HG03457 (cell line): ENCODE measurements around the gene ZMYND15.
"Not testable (repeated sequence)": the region's sequence is repeated elsewhere in the genome, so short reads cannot be mapped to it uniquely, and the experiment has no call there.

Source experiments
- ATAC-seq: cut with Tn5 transposase; IDR thresholded peaks from one replicate; pipeline ENCODE4 v1.9.1; 2021; ENCODE audit warnings: moderate number of reproducible peaks; ENCODE audit not compliant: unreplicated experiment

Gene ZMYND15, protein sequence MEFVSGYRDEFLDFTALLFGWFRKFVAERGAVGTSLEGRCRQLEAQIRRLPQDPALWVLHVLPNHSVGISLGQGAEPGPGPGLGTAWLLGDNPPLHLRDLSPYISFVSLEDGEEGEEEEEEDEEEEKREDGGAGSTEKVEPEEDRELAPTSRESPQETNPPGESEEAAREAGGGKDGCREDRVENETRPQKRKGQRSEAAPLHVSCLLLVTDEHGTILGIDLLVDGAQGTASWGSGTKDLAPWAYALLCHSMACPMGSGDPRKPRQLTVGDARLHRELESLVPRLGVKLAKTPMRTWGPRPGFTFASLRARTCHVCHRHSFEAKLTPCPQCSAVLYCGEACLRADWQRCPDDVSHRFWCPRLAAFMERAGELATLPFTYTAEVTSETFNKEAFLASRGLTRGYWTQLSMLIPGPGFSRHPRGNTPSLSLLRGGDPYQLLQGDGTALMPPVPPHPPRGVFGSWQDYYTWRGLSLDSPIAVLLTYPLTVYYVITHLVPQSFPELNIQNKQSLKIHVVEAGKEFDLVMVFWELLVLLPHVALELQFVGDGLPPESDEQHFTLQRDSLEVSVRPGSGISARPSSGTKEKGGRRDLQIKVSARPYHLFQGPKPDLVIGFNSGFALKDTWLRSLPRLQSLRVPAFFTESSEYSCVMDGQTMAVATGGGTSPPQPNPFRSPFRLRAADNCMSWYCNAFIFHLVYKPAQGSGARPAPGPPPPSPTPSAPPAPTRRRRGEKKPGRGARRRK

DNA sequence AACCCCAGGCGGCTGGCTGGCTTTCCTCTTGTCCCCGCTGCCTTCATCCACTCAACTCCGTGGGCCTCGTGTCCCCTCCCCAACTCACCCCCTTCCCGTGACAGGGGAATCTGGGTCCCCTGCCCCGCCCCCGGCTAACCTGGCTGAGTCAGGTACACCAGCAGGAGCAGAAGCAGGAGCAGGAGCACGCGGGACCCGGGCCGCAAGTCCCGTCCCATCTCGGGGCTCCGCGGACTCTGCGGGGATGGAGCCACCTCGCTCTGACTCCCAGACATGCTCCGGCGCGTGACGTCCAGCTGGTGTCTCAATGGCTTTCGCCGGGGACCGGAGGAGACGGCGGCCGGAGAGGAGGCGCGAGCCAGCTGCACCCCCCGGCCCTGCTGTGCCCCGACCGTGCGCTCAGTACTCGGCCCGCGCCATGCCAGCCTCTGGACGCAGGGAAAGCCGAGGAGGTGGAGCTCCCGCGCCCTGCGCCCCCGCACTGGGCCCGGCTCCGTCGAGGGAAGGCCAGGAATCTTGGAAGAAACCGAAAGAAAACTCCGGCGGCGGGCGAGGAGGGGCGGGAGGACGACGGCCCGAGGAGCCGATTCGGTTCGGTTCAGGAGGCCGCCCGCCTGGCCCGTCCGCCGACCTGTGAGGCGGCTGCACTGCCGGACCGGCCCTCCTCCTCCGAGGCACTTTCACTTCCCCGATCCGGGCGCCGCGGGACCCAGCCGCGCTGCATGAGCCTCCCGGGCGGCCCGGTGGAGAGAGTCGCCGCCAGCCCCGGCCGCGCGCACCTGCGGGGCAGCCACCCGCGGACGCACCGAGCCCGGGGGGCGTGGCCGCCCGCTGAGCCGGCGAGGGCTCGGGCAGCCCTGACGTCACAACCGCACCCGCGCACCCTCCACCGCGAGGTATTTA lies at the start of gene ZMYND15, which contains the start of gene CXCL16:
TSS of gene ZMYND15 (plus strand) at position 712 of the 903 bp plus-strand sequence. CDS start 716 bp downstream, outside the sequence.
TSS of gene CXCL16 (minus strand) at position 807 of the 903 bp plus-strand sequence. CDS start at position 218, 589 bp downstream.
- ATAC-seq: no peak

DNA sequence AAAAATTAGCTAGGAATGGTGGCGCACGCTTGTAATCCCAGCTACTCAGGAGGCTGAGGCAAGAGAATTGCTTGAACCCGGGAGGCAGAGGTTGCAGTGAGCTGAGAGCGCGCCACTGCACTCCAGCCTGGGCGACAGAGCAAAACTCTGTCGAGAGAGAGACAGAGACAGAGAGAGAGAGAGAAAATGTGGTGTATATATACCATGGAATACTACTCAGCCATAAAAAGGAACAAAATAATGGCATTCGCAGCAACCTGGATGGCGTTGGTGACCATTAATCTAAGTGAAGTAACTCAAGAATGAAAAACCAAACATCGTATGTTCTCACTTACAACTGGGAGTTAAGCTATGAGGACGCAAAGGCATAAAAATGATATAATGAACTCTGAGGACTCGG lies 49.8 kb upstream of the ZMYND15 start:
- not testable (repeated sequence) for ATAC-seq

DNA sequence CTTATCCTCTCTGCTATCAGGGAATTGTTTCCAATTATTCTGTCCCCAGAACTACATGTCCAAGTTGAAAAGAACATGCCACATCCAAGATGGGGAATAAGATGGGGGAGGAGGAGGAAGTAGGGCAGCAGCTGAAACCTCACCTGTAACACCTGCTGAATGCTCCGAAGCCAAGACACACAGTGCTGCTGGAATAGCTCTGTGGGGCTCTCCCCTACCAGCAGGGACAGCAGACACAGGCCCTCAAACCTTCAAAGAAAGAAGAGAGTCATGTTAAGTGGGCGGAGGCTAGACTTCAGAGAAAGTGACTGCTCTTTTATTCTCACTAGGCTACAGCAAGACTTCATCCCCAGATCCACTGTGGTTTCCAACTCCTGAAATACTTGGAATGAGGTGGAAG lies 48.9 kb upstream of the ZMYND15 start:
- ATAC-seq: no peak

DNA sequence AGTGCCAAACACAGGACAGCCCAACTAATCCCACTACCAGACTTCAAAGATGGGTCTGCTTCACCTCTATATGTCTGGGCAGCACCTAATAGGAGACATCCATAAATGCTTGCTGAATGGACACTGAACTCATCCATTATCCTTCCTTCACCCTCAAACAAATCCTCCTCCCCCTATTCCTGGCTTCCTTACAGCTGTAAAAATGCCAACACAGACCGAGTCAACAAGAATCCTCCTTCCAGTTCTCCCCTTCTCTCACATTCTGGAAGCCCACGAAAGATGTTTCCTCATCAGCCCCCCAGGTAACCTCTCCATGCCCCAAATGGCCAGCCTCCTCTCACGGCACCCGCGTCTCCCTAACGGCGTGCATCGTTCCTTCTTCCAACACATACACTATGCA lies 47.9 kb upstream of the ZMYND15 start:
- no peak for ATAC-seq

DNA sequence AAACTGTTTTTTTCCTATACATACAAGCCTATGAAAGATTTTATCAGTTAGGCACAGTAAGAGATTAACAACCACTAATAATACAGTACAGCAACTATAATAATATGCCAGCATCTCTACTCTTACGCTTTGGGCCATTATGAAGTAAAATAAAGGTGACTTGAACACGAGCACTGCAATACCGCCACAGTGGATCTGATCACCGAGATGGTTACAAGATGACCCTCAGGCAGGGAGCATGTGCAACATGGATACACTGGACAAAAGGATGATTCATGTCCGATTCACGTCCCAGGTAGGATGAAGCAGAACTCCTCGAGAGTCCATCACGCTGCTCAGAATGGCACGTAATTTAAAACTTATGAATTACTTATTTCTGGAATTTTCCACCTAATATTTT lies 46.2 kb upstream of the ZMYND15 start:
- no peak for ATAC-seq

DNA sequence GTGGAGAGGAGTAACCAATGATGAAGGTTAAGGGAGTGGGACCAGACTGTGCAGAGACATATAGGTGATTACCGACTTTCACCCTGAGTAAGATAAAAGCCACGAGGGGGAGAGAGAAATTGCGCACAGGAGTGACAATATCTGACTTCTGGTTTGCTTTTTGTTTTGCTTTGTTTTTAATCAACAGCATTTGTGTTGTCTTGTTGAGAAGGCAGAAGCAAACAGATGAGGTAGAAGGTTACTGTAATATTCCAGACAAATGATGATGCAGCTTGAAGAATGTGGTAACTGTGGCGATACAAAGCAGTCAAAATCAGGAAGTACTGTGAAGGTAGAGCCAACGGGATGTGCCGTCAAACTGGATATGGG lies 43.2 kb upstream of the ZMYND15 start:
- no peak for ATAC-seq

DNA sequence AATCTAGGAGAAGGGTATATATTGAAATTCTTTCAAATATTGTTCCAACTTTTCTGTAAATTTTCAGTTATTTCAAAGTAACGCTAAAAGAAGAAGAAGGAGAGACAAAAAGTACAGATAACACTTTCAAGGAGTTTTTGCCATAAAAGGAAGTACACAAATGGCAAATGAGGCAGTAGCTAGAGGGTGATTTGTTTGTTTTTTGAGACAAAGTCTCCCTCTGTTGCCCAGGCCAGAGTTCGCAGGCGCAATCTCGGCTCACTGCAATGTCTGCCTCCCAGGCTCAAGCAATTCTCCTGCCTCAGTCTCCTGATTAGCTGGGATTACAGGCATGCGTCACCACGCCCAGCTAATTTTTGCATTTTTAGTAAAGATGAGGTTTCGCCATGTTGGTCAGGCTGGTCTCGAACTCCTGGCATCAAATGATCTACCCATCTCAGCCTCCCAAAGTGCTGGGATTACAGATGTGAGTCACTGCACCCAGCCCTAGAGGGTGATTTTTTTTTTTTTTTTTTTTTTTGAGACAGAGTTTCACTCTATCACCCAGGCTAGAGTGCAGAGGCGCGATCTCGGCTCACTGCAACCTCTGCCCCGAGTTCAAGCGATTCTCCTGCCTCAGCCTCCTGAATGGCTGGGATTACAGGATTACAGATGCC lies 40.1 kb upstream of the ZMYND15 start:
- not testable (repeated sequence) for ATAC-seq

DNA sequence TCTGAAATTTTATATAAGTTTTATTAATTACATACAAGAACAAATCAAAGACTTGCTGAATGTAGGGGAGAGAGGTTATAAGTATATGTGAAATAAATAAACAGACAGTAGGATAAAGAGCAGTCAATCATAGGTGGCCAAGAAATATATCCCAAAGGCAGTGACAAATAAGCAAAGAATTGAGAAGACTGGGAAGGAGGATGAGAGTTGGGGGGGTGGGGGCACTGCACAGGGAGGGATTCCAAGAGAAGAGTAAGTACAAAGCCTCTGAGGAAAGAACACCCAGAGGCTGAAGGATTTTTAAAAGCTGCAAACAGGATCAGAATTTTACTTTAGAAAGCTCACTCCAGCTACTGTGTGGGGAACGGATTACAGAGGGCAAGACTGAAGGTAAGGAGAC lies 38.5 kb upstream of the ZMYND15 start:
- ATAC-seq: no peak

DNA sequence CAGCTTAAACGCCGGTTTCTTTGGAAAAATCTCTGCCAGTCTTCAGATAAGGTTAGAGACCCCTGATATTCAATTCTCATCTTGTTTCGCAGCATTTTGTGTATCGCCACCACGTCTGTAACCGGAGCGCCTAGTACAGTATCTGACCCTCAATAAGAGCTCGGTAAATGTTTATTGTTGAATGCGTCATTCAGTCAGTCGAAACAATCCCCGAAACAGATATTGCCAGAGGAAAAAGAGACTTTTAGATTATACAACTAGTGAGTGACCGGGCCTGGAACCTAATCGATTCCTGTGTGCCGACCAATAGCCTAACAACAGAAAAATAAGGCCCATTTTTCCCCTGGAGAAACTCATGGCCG lies 36.3 kb upstream of the ZMYND15 start:
- ATAC-seq: no peak

DNA sequence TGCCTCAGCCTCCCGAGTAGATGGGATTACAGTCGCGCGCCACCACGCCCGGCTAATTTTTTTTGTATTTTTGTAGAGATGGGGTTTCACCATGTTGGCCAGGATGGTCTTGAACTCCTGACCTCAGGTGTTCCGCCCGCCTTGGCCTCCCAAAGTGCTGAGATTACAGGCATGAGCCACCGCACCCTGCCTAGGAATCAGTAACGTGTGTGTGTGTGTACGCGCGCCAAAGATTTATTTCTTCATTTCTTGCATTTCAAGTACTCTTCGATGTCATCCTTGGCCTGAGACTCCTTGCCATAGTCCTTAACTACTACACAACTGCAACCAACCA lies 35.1 kb upstream of the ZMYND15 start:
- not testable (repeated sequence) for ATAC-seq

DNA sequence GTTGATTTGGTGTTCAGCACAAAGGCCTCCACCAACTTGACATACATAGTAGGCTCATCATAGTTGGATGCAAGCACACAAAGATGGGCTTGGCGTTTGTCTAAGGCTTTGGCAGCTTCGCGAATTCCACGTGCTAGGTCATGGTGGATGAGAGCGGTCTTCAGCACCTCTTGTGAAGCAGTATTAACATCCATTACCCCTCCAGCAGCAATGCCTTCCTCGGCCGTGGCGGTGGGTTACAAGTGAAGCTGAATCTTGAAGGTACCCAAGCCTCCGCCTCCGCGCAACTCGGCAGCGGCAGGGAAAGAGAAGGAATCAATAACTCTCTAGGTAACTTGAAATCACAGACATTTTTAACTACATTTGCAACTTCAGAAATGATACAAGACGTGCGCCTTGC lies 34.6 kb upstream of the ZMYND15 start:
- ATAC-seq: no peak

DNA sequence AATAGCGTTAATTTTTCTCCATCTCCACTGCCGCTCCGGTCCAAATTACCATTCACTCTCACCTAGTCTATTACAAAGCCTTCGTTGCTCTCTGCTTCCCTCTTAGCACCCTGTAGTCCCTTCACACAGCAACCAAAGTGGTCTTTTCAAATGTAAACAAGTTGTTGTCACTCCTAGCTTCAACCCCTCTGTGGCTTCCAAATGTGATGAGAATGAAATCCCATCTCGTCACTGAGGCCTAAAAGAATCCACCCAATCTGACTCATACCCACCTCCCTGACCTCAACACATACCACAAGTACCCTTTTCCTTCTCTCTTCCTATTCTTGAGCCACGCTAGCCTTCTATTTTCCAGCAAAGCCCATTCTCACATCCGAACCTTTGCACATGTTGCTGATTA lies 33.5 kb upstream of the ZMYND15 start:
- no peak for ATAC-seq

DNA sequence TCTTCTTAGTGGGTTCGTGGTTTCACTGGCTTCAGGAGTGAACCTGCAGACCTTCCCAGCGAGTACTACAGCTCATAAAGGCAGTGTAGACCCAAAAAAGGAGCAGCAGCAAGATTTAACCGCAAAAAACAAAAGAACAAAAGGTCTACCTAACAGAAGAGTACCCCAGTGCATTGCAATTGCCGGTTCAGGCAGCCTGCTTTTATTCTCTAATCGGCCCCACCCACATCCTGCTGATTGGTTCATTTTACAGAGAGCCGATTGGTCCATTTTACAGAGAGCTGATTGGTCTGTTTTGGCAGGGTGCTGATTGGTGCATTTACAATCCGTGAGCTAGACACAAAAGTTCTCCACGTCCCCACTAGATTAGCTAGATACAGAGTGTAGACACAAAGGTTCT lies 31.2 kb upstream of the ZMYND15 start:
- ATAC-seq: no peak

DNA sequence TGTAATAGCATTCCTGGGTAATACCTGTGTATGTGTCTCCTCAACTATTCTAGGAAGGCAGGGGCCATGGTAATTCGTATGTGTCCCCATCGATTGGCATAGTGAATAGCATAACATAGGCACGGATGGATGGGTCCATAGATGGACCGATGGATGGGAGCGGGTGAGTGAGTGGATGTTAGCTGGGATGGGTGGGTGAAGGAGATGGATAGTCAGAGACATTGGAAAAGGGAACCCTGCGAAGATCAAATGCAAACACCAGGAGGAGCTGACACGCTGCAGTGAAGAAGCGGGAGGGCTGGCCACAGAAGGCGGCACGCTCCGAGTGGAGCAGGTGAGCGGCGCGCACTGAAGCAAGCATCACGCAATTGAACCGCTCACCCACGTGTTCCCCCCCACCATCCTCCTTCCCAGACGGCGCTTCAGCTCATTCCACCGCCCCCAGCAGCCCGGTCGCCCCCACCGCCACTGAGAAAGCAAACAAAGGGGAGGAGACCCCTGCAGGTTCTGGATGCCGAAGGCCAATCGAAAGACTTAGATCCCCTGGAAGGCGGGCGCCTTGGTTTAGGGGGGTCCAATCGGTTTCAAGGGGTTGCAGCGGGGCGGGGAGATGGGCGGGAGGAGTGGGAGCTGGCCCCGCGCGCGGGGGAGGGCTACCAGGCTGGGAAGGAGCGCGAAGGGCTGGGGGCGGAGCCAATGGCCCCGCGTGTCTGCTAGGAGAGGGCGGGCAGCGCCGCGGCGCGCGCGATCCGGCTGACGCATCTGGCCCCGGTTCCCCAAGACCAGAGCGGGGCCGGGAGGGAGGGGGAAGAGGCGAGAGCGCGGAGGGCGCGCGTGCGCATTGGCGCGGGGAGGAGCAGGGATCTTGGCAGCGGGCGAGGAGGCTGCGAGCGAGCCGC lies 29.6 kb upstream of the ZMYND15 start, which contains the start of gene ARRB2:
TSS of gene ARRB2 (plus strand) at position 839 of the 899 bp plus-strand sequence. CDS start 90 bp downstream, outside the sequence.
- peak; percentile 71 for ATAC-seq

DNA sequence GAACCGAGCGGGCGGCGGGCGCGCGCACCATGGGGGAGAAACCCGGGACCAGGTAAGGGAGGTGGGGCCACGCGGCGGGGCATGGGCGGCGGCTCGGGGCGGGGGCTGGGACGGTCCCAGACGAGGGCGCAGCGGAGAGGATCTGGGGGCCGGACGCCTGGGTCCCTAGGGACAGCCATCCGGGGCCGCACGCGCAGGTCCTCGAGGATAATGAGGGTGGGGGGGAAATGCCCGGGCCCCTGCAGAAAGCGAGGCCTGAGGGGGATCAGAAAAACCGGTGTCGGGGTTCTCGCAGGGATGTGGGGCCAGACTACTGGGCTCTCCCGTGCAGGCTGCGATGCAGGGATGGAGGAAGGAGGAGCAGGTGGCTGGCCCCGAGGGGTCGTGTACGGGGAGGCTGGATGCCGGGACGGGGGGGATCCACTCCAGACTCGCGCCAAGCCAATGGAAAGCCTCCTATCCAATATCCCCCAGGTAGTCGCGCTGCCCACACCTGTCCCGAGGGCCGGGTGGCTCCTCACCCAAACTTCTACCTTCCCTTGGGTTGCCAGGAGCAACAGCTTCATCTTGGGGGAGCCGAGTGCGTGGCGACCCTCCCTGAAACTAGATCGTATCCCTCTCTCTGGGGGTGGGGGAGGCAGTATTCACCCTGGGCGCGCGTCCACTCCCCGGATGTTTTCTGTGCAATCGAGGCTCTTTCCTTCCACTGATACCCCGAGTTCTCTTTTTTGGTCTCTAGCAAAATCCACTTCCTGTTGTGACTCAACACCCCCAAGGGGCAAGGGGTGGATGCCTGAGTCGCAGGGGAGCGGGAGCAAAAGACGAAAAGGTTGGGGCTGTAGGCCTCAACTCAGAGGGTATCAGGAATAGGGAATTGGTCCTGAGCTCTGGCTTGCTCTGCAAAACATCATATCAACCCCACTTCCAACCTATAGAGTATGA lies 28.7 kb upstream of the ZMYND15 start:
- ATAC-seq: no peak

DNA sequence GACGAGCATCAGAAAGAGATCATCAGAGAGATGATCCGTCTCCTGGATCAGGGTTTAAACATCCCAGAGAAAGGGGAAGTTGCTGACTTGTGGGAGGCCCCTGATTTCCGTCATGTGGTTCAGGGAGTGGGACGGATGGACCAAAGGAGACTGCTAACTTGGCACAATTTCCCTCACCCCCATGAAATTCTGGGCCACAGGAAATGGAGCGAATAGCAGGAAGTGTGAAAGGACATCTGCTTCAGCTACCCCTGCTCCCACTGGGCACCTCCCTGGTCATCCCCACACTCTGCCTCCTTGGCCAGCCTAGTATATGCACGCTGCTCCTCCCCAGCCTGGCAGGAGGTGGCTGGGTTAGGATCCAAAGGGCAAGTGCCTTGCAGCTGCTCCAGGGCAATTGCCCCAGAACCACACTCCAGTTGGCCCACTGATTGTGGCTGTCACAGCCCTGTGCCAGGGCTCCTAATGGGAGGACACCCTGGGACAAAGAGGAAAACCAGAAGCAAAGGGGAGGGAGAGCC lies 27.9 kb upstream of the ZMYND15 start:
- ATAC-seq: no peak

DNA sequence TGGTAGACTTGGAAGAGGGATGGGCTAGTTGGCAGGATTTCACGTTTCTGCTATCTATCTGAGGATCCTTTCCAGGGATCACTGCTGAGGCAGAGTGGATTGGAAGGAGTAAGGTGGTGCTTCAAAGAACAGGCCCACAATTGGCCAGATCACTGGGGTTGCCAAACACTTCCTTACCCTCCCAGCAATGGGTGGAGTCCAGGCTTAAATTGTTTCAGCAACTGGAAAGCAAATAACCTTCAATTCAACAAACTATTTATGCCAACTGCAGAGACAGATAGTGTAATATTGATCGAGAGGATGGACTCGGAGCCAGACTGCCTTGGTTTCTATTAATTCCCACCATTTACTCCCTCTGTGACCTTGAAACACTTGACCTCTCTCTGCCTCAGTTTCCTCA lies 27.1 kb upstream of the ZMYND15 start:
- ATAC-seq: no peak

DNA sequence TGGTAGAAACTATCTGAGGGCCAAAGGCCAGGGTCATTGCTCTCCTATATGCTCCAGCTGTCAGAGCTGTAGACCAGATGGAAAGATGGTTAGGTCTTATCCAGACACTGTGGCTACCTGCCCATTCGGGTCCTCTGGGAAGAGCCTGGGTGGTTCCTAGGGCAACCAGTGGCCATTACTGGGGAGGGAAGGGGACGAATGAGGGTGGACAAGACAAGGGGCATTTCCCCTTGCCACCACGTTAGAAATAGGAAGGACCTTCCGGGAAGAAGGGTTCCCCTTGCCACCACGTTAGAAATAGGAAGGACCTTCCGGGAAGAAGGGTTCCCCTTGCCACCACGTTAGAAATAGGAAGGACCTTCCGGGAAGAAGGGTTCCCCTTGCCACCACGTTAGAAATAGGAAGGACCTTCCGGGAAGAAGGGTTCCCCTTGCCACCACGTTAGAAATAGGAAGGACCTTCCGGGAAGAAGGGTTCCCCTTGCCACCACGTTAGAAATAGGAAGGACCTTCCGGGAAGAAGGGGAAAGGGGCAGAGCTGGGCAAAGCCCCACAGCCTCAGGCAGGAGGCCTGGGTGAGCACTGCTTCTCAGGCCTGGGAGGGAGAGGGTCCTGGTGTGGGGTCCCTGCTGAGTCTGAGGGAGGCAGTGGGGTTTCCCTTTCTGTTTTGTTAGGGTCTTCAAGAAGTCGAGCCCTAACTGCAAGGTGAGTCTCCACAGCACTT lies 25.1 kb upstream of the ZMYND15 start:
- ATAC-seq: not testable (repeated sequence)
